Activated CD4-positive, alpha-beta T cell treated with anti-CD3 and anti-CD28 coated beads, Interleukin-2, Interleukin-4, amounts not matched to agents 100 ng/mL and 50 ng/mL, durations not matched to agents 16 hours and 8 hours (primary cell): ENCODE measurements around the gene NAXE.
"Not testable (repeated sequence)": the region's sequence is repeated elsewhere in the genome, so short reads cannot be mapped to it uniquely, and the experiment has no call there.

Source experiments
- DNase-seq: peaks from one replicate; pipeline ENCODE4 v3.0.0-alpha.2; 2020; ENCODE audit warnings: low spot score

The NAXE gene

DNA sequence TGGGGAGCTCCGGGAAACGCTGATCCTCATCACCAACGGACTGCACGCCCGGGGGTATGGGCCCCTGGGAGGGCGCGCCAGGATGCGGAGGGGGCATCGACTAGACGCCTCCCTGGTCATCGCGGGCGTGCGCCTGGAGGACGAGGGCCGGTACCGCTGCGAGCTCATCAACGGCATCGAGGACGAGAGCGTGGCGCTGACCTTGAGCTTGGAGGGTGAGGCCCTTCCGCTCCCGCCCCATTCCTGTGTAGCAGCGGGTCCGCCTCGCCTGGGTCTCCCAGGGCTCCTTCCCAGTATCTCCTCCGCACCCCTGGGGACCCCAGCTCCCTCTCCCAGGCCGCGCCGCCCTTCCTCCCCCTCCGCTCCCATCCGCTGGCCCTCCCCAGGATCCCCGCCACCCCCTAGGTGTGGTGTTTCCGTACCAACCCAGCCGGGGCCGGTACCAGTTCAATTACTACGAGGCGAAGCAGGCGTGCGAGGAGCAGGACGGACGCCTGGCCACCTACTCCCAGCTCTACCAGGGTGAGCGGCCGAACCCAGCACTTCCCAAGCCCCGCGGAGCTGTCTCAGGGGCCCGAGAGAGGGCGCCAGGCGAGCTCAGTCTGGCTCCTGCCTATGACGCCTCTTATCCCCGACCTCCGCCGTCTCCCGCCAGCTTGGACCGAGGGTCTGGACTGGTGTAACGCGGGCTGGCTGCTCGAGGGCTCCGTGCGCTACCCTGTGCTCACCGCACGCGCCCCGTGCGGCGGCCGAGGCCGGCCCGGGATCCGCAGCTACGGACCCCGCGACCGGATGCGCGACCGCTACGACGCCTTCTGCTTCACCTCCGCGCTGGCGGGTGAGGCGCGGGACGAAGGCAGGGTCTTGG, 32.6 kb downstream of the NAXE start:
- no peak for DNase-seq

DNA sequence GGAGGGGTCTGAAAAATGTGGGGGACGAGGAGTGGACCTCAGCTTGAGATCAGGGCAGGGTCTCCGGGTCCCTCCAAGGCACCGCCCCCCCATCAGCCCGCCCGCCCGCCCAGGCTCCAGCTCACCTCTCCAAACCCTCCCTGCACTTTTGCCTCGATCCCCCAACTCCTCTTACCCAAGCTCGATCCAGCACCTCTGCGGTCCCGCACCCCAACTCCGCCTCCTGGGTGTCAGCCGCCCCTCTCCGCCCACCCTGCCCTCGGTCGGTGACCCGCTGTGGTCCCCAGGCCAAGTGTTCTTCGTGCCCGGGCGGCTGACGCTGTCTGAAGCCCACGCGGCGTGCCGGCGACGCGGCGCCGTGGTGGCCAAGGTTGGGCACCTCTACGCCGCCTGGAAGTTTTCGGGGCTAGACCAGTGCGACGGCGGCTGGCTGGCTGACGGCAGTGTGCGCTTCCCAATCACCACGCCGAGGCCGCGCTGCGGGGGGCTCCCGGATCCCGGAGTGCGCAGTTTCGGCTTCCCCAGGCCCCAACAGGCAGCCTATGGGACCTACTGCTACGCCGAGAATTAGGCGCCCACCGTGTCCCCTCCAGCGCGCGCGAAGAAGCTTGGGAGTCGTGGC, 33.3 kb downstream of the NAXE start:
- no peak for DNase-seq

DNA sequence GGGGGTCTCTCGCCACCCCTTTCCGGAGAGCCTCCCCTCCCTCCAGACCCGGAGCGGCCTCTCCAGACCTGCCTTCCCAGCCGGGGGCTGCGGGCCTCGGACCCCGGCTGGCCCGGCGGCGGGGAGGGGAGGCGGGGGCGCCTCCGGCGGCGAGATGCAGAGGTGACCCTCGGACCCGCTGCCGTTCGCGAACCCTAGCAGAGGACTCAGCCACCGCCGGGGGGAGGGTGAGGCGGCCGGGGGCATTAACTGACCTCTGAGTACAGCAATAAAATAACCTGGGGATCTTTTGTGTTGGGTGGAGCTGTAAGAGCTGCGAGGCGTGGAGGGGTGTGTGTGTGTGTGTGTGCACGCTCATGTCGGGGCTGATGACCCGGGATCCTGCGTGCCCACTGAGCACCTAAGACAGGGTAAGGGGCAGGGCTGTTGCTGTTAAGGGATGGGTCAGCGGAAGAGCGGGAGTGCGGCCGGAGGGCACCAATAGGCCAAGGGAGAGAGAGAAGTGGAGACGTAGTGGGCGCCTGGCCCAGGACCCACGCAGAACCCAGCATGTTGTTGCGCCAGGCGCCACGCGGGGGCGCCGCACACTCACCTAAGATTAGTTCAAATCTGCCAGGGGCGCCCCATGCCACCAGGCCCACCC, 34.0 kb downstream of the NAXE start:
- peak; percentile 38 for DNase-seq

DNA sequence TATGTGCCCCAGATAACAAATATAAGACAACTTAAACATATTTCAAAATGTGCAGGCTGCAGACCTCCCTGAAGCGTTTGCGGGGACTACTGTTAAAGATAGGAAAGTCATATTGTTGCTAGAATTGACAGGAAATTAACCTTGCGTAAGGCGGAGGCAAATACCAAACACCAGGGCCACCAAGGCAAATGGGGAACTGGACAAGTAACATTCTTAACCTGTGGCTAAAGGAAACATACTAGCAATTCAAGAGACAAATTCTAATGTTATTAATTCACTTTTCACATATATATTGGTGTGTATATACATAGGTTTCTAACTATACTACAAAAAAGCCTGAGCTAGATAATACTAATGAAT, 34.5 kb downstream of the NAXE start:
- DNase-seq: no peak

DNA sequence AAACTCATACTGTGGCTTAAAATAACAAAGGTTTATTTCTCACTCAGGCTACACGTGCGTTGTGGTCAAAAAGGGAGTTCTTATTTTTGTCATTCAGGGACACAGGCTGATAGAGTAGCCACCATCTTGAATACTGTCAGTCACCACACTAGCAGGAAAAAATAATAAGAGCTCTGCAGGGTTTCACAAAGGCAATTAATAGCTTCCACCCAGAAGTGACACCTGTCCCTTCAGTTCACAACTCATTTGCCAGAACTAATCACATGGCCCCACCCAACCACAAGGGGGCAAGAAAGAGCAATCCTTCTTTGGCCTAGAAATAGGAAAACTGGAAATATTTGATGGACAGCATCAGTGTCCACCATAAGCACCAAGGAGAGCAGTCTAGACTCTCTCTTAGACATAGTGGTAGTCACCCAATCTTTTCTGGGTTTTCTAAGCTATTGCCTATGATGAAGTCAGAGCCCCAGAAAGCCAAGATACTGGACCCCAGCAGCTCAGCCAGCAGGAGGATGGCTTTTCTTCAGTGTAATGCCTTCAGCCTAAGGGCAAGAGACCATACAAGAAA, 35.8 kb downstream of the NAXE start:
- peak; percentile 32 for DNase-seq

DNA sequence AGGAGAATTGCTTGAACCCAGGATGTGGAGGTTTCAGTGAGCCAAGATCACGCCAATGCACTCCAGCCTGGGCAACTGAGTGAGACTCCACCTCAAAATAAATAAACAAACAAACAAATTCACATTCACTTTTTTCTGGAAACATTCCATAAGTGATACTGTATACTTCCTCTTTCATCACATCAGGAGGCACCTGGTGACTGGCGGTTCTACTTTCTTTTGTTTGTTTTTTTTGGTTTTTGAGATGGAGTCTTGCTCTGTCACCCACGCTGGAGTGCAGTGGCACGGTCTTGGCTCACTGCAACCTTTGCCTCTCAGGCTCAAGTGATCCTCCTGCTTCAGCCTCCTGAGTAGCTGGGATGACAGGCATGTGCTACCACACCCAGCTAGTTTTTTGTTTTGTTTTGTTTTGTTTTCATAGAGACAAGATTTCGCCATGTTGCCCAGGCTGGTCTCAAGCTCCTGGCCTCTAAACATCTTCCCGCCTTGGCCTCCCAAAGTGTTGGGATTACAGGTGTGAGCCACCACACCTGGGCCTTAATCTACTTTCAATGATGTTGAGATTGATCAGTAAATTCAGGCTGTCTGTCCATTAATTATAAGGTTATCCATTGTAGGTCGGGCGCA, 38.4 kb downstream of the NAXE start:
- DNase-seq: no peak

DNA sequence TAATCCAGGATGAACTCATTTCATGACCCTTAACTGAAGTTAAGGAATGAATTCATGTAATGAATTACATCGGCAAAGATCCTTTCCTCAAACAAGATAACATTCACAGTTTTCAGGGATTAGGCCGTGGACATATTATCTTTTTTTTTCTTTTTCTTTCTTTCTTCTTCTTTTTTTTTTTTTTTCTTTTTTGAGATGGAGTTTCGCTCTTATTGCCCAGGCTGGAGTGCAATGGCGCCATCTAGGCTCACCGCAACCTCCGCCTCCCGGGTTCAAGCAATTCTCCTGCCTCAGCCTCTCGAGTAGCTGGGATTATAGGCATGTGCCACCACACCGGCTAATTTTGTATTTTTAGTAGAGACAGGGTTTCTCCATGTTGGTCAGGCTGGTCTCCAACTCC, 39.6 kb downstream of the NAXE start:
- not testable (repeated sequence) for DNase-seq

DNA sequence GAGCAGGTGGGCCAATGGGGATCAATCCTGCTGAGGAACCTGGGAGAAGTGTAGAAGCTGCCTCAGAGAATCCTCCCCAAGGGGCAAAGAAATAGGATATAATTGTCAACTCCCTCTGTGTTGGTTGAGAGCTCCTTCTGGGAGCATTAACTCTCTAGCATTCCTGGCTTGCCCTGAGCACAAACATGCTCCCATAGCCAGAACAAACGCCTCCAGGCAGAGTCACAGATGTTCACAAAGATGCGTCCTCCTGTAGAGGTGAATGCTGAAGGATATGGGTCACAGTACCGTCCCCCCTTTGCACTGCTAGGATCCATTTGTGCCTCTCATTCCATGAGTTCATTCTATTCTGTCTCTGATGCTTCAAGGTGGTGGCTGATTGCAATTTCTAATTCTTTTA, 40.8 kb downstream of the NAXE start:
- no peak for DNase-seq

DNA sequence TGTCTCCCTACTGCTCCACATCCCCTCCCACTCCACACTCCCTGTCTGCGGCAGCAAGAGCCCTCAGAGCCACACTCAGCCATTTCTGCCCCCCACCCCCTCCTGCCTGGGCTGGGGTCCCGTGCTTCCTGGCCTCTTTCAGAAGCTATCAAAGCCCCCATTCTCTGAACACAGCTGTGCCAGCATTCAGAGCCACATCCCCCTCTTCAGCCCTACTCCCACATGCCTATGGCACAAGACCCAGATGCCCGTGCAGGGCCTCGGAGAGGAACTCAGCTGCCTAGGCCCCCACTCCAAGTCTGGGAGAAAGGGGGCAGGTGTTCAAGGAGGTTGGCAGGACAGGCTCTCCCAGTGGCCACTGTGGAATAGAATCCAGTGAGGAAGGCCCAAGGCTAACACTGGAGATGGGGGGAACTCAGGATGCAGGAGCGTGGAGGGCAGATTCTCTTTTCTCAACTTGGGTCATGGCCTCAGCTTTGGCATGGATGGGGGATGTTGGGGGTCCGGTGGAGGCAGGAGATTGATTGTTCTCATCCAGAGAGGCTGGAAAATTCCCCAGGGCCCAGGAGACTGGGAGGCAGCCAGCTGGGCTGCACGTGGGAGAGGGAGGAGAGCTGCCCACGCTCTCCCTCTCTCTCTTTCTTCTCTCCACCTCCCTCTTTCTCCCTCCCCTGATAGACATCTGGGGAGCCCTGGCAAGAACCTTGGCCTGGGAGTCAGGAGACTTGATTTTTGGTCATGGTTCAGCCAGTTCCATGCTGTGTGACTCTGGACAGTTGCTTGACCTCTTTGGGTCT, 46.8 kb downstream of the NAXE start:
- DNase-seq: no peak

DNA sequence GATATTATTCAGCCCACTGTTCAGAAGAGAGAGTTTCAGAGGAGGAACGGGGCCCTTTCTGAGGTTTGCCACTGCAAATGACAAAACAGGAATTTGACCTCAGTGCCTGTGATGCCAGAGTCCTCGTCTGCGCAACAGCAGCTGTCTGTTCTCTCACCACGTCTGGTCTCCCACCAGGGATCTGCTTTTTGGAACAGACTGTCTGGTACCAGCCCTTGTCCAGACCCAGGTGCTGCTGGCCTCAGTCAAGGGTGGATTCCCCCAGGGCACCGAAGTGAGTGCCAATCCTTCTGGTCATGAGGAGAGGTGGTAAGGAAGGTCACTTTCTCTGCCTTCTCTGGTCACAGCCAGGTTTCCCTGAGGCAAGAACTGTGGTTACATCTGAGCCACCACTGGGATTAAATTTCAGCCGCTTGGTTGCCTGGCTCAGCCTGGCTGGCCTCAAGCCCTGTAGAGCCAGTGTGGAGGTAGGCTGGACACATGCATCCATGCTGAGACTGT, 48.1 kb downstream of the NAXE start:
- DNase-seq: no peak

DNA sequence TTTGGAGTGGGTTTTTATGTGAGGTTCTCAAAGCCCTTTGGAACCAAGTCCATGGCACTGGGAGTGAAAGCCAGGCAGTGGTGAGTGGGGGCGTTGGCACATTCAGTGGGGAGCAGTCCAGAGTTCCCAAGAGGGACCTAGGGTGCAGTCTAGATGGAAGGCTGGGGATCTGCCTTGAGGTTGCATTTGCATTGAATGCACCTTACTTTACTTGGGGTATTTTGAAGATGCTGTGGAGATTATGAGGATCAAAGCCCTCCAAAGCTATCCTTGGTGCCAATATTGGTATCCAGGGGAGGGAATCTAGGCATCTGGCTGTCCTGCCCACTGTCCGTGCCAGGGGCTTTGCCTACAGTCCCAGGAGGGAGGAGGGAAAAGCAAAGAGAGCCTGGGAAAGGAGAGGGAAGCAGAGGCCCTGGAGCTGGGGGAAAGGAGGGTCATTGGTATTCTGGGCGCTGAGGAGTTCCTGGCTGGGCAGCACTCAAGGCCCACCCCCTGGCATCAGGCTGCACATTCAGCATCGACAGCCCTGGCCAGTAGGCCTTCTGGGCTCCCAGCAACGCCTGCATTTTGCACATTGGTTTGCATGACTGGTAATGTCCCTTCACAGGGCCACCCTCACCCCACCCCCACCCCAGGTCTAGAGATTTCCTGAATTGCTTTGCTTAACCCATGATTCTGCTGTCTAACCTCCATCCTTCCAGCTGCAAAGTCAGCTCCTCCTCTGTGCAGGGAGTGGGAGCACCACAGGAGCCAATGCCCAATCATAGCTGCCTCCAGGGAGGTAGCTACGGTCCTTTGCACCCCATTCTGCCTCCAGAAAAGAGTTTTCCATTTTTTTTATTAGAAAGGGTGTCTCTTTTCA, 49.5 kb downstream of the NAXE start:
- DNase-seq: no peak

DNA sequence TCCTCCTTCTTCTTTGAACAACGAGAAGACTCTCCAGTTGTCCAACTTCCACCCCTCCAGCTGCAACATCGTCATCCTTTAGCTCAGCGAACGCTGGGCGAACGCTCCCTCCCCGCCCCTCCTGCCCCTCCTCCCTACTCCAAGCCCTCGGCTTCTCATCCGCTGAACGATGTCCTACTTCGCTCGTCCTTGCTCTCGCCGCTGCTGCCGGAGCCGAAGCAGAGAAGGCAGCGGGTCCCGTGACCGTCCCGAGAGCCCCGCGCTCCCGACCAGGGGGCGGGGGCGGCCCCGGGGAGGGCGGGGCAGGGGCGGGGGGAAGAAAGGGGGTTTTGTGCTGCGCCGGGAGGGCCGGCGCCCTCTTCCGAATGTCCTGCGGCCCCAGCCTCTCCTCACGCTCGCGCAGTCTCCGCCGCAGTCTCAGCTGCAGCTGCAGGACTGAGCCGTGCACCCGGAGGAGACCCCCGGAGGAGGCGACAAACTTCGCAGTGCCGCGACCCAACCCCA, 50.2 kb downstream of the NAXE start, which contains the start of gene BCAN:
TSS of gene BCAN (plus strand) at position 357 of the 504 bp plus-strand sequence. CDS start 3,938 bp downstream, outside the sequence.
- DNase-seq: no peak

DNA sequence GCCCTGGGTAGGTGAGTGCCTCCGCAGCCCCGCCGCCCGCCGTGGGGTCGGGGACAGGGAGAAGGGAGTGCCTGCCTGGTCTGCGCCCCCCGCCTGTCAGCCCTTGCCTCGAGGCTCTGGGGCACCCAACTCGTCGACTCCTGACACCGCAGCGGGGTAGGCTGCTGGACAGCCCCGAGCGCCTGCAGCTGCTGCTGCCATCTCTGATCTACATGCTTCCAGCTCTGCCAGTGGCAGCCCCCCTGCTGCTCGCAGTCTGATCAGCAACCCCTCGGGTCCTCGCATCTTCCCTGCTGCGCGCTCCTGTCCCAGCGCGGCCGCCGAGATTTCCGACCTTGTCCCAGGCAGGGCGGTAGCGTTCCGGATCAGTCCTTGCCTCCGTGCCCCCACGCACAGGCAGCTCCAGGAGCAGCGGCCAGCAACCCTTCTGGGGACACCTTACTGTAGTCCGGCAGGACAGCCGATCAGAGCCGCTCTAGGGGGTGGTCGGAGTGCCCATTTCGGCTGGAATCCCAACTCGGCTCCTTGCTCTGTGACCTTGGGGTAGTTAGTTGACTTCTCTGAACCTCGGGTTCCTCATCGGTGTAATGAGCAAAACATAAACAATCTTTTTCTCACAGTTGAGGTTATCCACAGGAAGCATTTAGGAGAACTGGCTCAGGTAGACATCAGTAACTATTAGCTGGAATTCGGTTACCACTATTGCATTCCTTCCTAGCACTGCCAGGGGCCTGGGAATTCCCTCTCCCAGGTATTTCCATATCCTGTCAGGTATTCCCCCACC, 50.9 kb downstream of the NAXE start:
- no peak for DNase-seq

DNA sequence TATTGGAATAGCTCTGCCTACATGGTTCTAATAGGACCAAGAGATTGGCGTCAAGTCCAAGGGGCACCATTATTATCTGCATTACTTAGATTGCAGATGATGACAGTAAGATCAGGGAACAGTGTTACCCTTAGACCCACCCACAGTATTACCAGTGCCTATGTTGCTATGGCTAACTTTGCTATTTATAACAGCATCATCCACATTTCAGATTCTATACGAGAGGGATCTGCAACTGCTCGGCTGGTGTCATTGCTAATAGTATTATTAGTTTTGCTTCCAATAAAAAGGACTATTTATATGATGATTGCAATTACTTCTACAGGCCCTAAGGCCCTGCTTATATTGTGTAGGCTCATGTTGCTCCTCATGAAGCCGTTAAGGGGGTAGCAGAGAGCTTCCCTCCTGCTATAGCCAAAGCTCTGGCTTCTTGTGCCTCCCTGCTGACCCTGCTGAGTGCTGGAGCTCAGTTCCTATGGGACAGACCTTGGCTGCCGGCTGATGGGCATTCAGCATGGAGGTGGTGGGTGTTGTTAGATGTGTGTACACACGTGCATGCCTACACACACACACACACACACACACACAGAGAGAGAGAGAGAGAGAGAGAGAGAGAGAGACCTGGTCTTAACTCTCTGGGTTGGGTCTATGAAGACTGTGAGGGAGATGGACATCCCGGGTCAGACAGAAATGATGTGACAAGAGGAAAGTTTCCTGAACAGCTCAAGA, 51.6 kb downstream of the NAXE start:
- no peak for DNase-seq

DNA sequence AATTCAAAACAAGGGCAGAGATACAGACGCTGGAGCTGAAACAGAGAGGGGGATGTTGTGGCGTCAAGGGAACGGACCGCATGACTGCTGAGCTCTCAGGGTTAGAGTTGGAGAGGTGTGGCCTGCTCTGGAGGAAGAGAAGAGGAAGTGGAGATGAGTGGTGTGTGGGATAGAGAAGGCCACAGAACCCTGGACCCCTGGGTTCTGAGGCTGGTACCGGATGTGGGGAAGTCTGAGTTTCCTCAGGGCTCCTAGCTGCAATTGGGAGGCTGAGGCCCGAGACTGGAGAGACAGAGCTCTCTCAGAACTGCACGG, 52.2 kb downstream of the NAXE start:
- DNase-seq: peak; percentile 54
